Urinary bladder (tissue), 4 donors: Measurements from ENCODE around the gene FAM170B. TPM values are rescaled to one million over a fixed set of nuclear protein-coding genes. Genes with fewer than 3 reads are reported as not detected.

Experiments
- DNase-seq: peaks from one replicate; pipeline ENCODE4 v3.0.0-alpha.2; 2015; ENCODE audit errors: extremely low spot score
- H3K27ac ChIP-seq: one replicate; pipeline ENCODE4 v1.5.1; 2013; ENCODE audit warnings: low read depth, mild to moderate bottlenecking, moderate library complexity
- H3K36me3 ChIP-seq: one replicate; pipeline ENCODE4 v1.6.1; 2013; ENCODE audit warnings: mild to moderate bottlenecking, moderate library complexity; ENCODE audit not compliant: insufficient read depth
- H3K4me1 ChIP-seq: one replicate; pipeline ENCODE4 v1.6.1; 2013; ENCODE audit warnings: mild to moderate bottlenecking, moderate library complexity; ENCODE audit not compliant: insufficient read depth
- H3K4me3 ChIP-seq: one replicate; pipeline ENCODE4 v1.5.1; 2013; ENCODE audit warnings: low read depth, low read length
- WGBS: extraction: QIAGEN DNeasy Blood & Tissue Kit; methylation state at CpG from one replicate; pipeline ENCODE4 v1.1.7; 2013; 5-methylcytosine and 5-hydroxymethylcytosine counted together
- polyA plus RNA-seq: library from polyadenylated mRNA; stranded (reverse); fragments of 200-250 nt; gene quantifications from one replicate; pipeline ENCODE4 v1.2.3, GENCODE V29; 2013
- total RNA-seq: library from RNA; depleted of rRNA; stranded (reverse); fragments of >200 nt; gene quantifications from one replicate; pipeline ENCODE4 v1.2.3, GENCODE V29; 2014
- donor health status: healthy with polysubstance abuse.
- donor health status: healthy.

FAM170B gene
- total and polyA plus RNA-seq, 2 donors, result not detected

- Histone ChIP-seq H3K4me1 (no peaks in the 10 kb centered on the region), H3K27ac (no peak overlapping the region), H3K36me3 (no peaks in the 10 kb centered on the region), H3K4me3 (no peak overlapping the region)
- DNase-seq, result no peak
- 91% methylated on average over 11 of the region's 11 CpGs for WGBS
Measured at GRCh38 chr10:49173201-49173772, 39.5 kb upstream of the FAM170B start.

- Histone ChIP-seq H3K36me3 (no peaks in the 10 kb centered on the region), H3K4me3 (no peak overlapping the region), H3K27ac (no peak overlapping the region), H3K4me1 (no peaks in the 10 kb centered on the region)
- WGBS, result 93% methylated on average over 3 of the region's 3 CpGs
- no peak for DNase-seq
Measured at GRCh38 chr10:49172777-49173132, 38.9 kb upstream of the FAM170B start.

GRCh38 chr10:49172061-49172776 lies 38.4 kb upstream of the FAM170B start:
- H3K27ac ChIP-seq, result no peak overlapping the region
- 96% methylated on average over 4 of the region's 4 CpGs for WGBS
- no peaks in the 10 kb centered on the region for H3K4me1 ChIP-seq
- no peaks in the 10 kb centered on the region for H3K36me3 ChIP-seq
- H3K4me3 ChIP-seq, result no peak overlapping the region
- no peak for DNase-seq

- Histone ChIP-seq H3K36me3 (no peaks in the 10 kb centered on the region), H3K4me1 (no peaks in the 10 kb centered on the region), H3K4me3 (no peak overlapping the region), H3K27ac (no peak overlapping the region)
- 87% methylated on average over 7 of the region's 7 CpGs for WGBS
- DNase-seq, result no peak
Measured at GRCh38 chr10:49171326-49172060, 37.7 kb upstream of the FAM170B start.

- Histone ChIP-seq H3K36me3 (no peaks in the 10 kb centered on the region), H3K4me1 (no peaks in the 10 kb centered on the region), H3K27ac (no peak overlapping the region), H3K4me3 (no peak overlapping the region)
- DNase-seq, result no peak
- 86% methylated on average over 6 of the region's 6 CpGs for WGBS
Measured at GRCh38 chr10:49170632-49171325, 37.0 kb upstream of the FAM170B start.

GRCh38 chr10:49169776-49170175 lies 36.0 kb upstream of the FAM170B start:
- WGBS, result 82% methylated on average over 4 of the region's 4 CpGs
- no peaks in the 10 kb centered on the region for H3K36me3 ChIP-seq

GRCh38 chr10:49168831-49169500 lies 35.1 kb upstream of the FAM170B start:
- no peak overlapping the region for H3K4me3 ChIP-seq
- no peaks in the 10 kb centered on the region for H3K4me1 ChIP-seq
- H3K27ac ChIP-seq, result no peak overlapping the region
- no peaks in the 10 kb centered on the region for H3K36me3 ChIP-seq
- DNase-seq, result no peak
- WGBS, result 88% methylated on average over 6 of the region's 6 CpGs

More at GRCh38 chr10:49169776-49170175, 36.0 kb upstream of the FAM170B start:
- no peak for DNase-seq
- no peaks in the 10 kb centered on the region for H3K4me1 ChIP-seq
- H3K4me3 ChIP-seq, result no peak overlapping the region
- H3K27ac ChIP-seq, result no peak overlapping the region

- 91% methylated on average over 4 of the region's 4 CpGs for WGBS
- Histone ChIP-seq H3K4me3 (no peak overlapping the region), H3K27ac (no peak overlapping the region), H3K36me3 (no peaks in the 10 kb centered on the region), H3K4me1 (no peaks in the 10 kb centered on the region)
- no peak for DNase-seq
Measured at GRCh38 chr10:49168171-49168540, 34.3 kb upstream of the FAM170B start.

- Histone ChIP-seq H3K36me3 (no peaks in the 10 kb centered on the region), H3K4me1 (no peaks in the 10 kb centered on the region), H3K4me3 (no peak overlapping the region), H3K27ac (no peak overlapping the region)
- DNase-seq, result no peak
- 92% methylated on average over 12 of the region's 12 CpGs for WGBS
Measured at GRCh38 chr10:49167425-49168170, 33.8 kb upstream of the FAM170B start.

GRCh38 chr10:49166484-49167400 lies 32.9 kb upstream of the FAM170B start:
- Histone ChIP-seq H3K4me1 (no peaks in the 10 kb centered on the region), H3K27ac (no peak overlapping the region), H3K4me3 (no peak overlapping the region), H3K36me3 (no peaks in the 10 kb centered on the region)
- 87% methylated on average over 14 of the region's 14 CpGs for WGBS
- no peak for DNase-seq

- DNase-seq, result no peak
- H3K4me1 ChIP-seq, result no peaks in the 10 kb centered on the region
- H3K36me3 ChIP-seq, result no peaks in the 10 kb centered on the region
- no peak overlapping the region for H3K4me3 ChIP-seq
- 75% methylated on average over 14 of the region's 14 CpGs for WGBS
- no peak overlapping the region for H3K27ac ChIP-seq
Measured at GRCh38 chr10:49165821-49166483, 32.1 kb upstream of the FAM170B start.

- 85% methylated on average over 7 of the region's 7 CpGs for WGBS
- no peak for DNase-seq
- Histone ChIP-seq H3K36me3 (no peaks in the 10 kb centered on the region), H3K4me1 (no peaks in the 10 kb centered on the region), H3K4me3 (no peak overlapping the region), H3K27ac (no peak overlapping the region)
Measured at GRCh38 chr10:49165259-49165658, 31.4 kb upstream of the FAM170B start.
